Psoas muscle (tissue), 8 donors: ENCODE data around the gene HOXD13. TPM values are rescaled to one million over a fixed set of nuclear protein-coding genes. Genes with fewer than 3 reads are reported as not detected.

Experiments
- ATAC-seq, 4 donors: fragments of 200-7000 bp; cut with Tn5 transposase; one replicate each; pipeline ENCODE4 v1.9.1; 2020; ENCODE audit warnings: moderate library complexity in 3 of 4, mild to moderate bottlenecking in 2 of 4
- DNase-seq, 2 donors: peaks; one replicate each; pipeline ENCODE4 v3.0.0-alpha.2; 2020
- H3K27ac ChIP-seq: fragments of 200-600 bp; one replicate; pipeline ENCODE4 v1.8.0; 2022
- H3K27me3 ChIP-seq, 3 donors: fragments of 200-600 bp in 1 of 3; one replicate each; pipeline versions ENCODE4 v1.6.1 to v1.8.0; 2013 to 2022; ENCODE audit warnings: low read length in 2 of 3, mild to moderate bottlenecking in 2 of 3, moderate library complexity in 1 of 3; ENCODE audit not compliant: insufficient read depth in 3 of 3
- H3K36me3 ChIP-seq, 2 donors: fragments of 200-600 bp in 1 of 2; one replicate each; pipeline versions ENCODE4 v1.6.1 to v1.8.0; 2013 to 2022; ENCODE audit warnings: low read depth in 1 of 2, mild to moderate bottlenecking in 1 of 2, moderate library complexity in 1 of 2; ENCODE audit not compliant: insufficient read depth in 1 of 2
- H3K4me1 ChIP-seq: fragments of 200-600 bp; one replicate; pipeline ENCODE4 v1.8.0; 2022
- H3K4me3 ChIP-seq: fragments of 200-600 bp; one replicate; pipeline ENCODE4 v1.8.0; 2022; ENCODE audit warnings: mild to moderate bottlenecking
- H3K9me3 ChIP-seq: fragments of 200-600 bp; one replicate; pipeline ENCODE4 v1.8.0; 2022
- WGBS, 3 donors: extraction: QIAGEN DNeasy Blood & Tissue Kit; methylation state at CpG; one replicate each; pipeline versions ENCODE4 v1.1.6 to v1.1.7; 2013; 5-methylcytosine and 5-hydroxymethylcytosine counted together
- intact Hi-C, 2 donors: fragments of 100-400 bp; cut with DNase I; formaldehyde crosslinking; loops; one replicate each; pipeline versions ENCODE4 v1.11.0 to v1.14.2; 2022
- polyA plus RNA-seq, 3 donors: library from polyadenylated mRNA; stranded (reverse); fragments of 200-250 nt; gene quantifications; one replicate each; pipeline ENCODE4 v1.2.3, GENCODE V29; 2013
- total RNA-seq, 4 donors: library from RNA; stranded (reverse); fragmentation: NEBNext Ultra II Directional in 2 of 4; extraction: Animal tissue kit (Norgen Biotek cat#: 25700) in 2 of 4; gene quantifications; one replicate each; pipeline versions ENCODE4 v1.2.1 to v1.2.4, GENCODE V29; 2021 to 2023
- TF ChIP-seq, protein P1 (sequence below): fragments of 200-600 bp; IDR thresholded peaks from one replicate; pipeline ENCODE4 v1.8.0; 2022; ENCODE audit warnings: antibody characterized with exemption
- donor health status: healthy with polysubstance abuse.
- donor health status: DM: no; HTN: no; CAD: no; lungs with moderate emphysema.
- donor health status: Bipolar disorder and iron deficiency.
- donor health status: healthy.
- donor health status: DM: yes; HTN: yes; CAD: no.
- donor health status: DM: no; HTN: no; CAD: no.
- donor health status: DM: no; HTN: no; CAD: no.
- donor health status: DM: yes; HTN: yes; CAD: no.

The HOXD13 gene
- total and polyA plus RNA-seq, 7 donors: 0.01 TPM; not detected in 6

DNA sequence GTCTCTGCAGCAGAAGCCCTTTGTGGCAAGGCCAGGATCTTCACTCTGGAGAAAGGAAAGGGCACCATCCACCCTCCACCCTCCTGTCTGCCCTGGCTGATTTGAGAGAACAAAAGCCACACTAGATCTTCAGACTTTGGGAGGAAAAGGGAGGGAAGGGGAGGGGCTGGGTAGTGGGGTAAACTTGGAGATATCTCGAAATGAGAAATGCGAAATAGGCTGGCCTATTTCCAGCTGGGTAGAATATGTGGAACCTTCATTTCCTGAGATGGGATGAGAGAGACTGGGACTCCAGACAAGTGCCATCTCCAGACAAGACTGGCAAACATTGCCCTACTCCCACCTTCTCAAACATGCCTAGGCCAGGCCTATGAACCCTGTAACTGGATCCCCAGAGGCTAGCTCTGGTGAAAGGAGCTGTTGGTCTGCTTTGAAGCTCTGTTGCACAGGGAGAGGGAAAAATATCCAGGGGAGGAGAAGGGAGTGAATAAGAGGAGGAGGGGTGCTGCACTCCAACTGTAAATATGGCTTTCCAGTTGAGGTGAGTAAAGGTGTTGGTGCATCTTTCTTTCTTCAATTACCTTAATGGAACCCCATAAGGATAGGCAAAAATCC, 8.8 kb downstream of the HOXD13 start:
- TF ChIP-seq, protein P1, sequence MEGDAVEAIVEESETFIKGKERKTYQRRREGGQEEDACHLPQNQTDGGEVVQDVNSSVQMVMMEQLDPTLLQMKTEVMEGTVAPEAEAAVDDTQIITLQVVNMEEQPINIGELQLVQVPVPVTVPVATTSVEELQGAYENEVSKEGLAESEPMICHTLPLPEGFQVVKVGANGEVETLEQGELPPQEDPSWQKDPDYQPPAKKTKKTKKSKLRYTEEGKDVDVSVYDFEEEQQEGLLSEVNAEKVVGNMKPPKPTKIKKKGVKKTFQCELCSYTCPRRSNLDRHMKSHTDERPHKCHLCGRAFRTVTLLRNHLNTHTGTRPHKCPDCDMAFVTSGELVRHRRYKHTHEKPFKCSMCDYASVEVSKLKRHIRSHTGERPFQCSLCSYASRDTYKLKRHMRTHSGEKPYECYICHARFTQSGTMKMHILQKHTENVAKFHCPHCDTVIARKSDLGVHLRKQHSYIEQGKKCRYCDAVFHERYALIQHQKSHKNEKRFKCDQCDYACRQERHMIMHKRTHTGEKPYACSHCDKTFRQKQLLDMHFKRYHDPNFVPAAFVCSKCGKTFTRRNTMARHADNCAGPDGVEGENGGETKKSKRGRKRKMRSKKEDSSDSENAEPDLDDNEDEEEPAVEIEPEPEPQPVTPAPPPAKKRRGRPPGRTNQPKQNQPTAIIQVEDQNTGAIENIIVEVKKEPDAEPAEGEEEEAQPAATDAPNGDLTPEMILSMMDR: no peak
- H3K4me1 ChIP-seq: peaks cover 26% of the 10 kb centered on the region
- no peaks in the 10 kb centered on the region for H3K36me3 ChIP-seq
- H3K4me3 ChIP-seq: no peak overlapping the region
- H3K27me3 ChIP-seq: peaks cover 3 to 100% (median 81%) of the 10 kb centered on the region in 3 donors
- 33 to 53% (median 50%) methylated on average over 2 of the region's 2 CpGs for WGBS, 3 donors
- H3K9me3 ChIP-seq: no peaks in the 10 kb centered on the region
- no peak overlapping the region for H3K27ac ChIP-seq
- no peak for DNase-seq
- intact Hi-C loops: no loop called here
- no peak for ATAC-seq

DNA sequence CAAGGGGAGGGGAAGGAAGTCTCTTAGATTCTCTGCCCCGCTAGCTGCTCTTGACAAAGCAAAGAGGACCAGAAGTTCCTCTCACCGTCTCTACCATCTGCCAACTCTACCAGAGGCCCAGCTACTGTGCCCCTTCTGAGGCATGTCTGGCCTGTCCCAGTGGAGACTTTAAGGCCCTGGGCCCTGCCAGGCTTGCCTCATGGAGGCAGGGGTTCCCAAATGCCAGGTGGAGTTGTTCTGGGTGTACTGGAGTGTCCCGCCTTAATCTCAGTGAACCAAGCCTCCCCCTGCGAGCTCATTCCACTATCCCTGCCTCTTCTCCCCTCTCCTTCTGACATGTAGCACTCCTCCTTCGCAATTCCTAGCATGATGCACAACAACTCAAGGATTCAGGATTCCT, 9.3 kb downstream of the HOXD13 start:
- Histone ChIP-seq H3K27me3 (peaks cover 3 to 100% (median 80%) of the 10 kb centered on the region in 3 donors), H3K9me3 (no peaks in the 10 kb centered on the region), H3K4me3 (no peak overlapping the region), H3K27ac (no peak overlapping the region), H3K4me1 (peaks cover 21% of the 10 kb centered on the region), H3K36me3 (no peaks in the 10 kb centered on the region)
- intact Hi-C loops: no loop called here
- ATAC-seq (no peak), DNase-seq (no peak)
- TF ChIP-seq, protein P1: no peak
- 70 to 76% (median 74%) methylated on average over 5 of the region's 5 CpGs for WGBS, 3 donors

DNA sequence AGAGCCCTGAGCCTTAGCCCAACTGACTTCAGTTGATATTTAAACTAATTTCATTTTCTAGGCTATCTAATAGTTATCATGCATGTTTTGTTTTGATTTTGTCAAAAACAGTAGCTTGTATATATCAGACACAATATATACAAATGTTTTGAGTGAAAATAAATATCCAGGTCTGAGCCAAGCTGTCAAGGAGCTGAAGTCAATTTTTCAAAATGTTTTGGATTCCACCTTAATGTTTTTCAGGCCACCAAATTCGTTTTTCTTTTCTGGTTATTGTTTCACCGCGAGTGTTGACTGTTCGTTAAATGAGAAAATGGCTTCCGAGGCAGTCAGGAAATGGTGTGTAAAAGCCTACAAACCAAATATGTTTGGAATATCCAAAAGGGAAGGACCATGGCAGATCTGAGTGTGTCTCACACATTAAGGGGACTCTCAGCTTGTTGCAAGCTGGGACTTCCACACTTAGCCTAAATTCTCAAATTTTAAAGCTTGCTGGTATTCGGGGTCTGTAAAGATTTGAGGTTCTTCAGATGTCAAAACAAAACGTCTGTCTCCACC, 9.9 kb downstream of the HOXD13 start:
- Histone ChIP-seq H3K27ac (no peak overlapping the region), H3K9me3 (no peaks in the 10 kb centered on the region), H3K36me3 (no peaks in the 10 kb centered on the region), H3K4me3 (no peak overlapping the region), H3K27me3 (peaks cover 4 to 100% (median 80%) of the 10 kb centered on the region in 3 donors), H3K4me1 (peaks cover 21% of the 10 kb centered on the region)
- ATAC-seq (no peak), DNase-seq (no peak)
- 51 to 65% (median 59%) methylated on average over 7 of the region's 7 CpGs for WGBS, 3 donors
- TF ChIP-seq, protein P1: no peak
- intact Hi-C loops: no loop called here

DNA sequence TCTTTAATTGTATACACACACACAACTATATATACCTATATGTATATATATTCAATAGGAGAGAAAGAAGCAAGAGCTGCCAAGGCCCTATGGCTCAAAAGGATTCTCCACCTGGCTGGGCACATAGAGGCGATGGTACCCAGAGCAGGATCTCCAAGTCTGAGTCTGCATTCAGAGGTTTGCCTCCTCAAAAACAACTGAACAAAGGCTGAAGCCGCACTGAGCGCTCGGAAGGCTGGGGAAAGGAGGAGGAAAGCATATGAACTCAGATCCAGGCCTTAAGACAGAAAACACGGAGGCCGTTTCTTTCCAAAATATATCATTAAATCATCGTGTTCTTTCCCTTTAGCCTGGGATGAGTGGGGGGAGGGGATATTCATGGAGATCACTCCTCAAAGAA, 10.7 kb downstream of the HOXD13 start:
- TF ChIP-seq, protein P1: no peak
- H3K36me3 ChIP-seq: no peaks in the 10 kb centered on the region
- peaks cover 4 to 99% (median 77%) of the 10 kb centered on the region in 3 donors for H3K27me3 ChIP-seq
- intact Hi-C loops: no loop called here
- H3K27ac ChIP-seq: no peak overlapping the region
- 62 to 76% (median 73%) methylated on average over 7 of the region's 7 CpGs for WGBS, 3 donors
- H3K4me1 ChIP-seq: peaks cover 14% of the 10 kb centered on the region
- ATAC-seq (no peak), DNase-seq (no peak)
- H3K4me3 ChIP-seq: no peak overlapping the region
- no peaks in the 10 kb centered on the region for H3K9me3 ChIP-seq
